ENCODE results near the gene PITHD1. TPM values are rescaled to one million over a fixed set of nuclear protein-coding genes. Genes with fewer than 3 reads are reported as not detected.

Gene PITHD1
- total RNA-seq, 1 experiment from 2014 or later: 48.9 TPM

GRCh38 chr1:23774174-23774880 is 3.9 kb upstream of the PITHD1 start:
- no TSS peak for BruUV-seq (replicated peaks)
- DNase-seq (ENCODE audit: low read depth, low spot score) (no peak), ATAC-seq (no peak)
- no peak for TF ChIP-seq CTCF (IDR thresholded peaks at IDR 0.05)
- no peak for TF ChIP-seq POLR2AphosphoS5 (IDR thresholded peaks at IDR 0.05; ENCODE audit: low read depth, low read length)
- no peak for TF ChIP-seq TCF7L2 (IDR thresholded peaks at IDR 0.05; ENCODE audit: low read depth, low read length)
- no peak for TF ChIP-seq SIN3A (IDR thresholded peaks at IDR 0.05; ENCODE audit: borderline replicate concordance, insufficient read depth, low read depth, low read length)
- TF ChIP-seq REST (IDR thresholded peaks at IDR 0.05; ENCODE audit: insufficient read depth in 1 of 2, low read depth in 2 of 2, low read length in 1 of 2): no peak
- intact Hi-C loops (cut with micrococcal nuclease; ENCODE audit: unreplicated experiment): no loop called here
- H3K27ac ChIP-seq (ENCODE audit: low read length): no peak overlapping the region
- H3K27me3 ChIP-seq (ENCODE audit: control insufficient read depth, insufficient read depth, low read length): no peaks in the 10 kb centered on the region
- peaks cover 7% of the 10 kb centered on the region for H3K4me1 ChIP-seq (ENCODE audit: control insufficient read depth, insufficient read depth, low read length)
- POLR2A ChIA-PET: interaction anchor here (0.6 kb wide), 1 partner anchor 8 kb away, joined by 7 read pairs; no protein-coding TSS in a partner anchor
- no peak overlapping the region for H3K4me3 ChIP-seq (ENCODE audit: low read depth in 2 of 2, low read length in 2 of 2)
- in situ Hi-C loops (cut with HindIII; ENCODE audit: low pct_unique_long_range_greater_than_20kb, low sequenced_read_pairs): no loop called here
- CTCF ChIA-PET: no interaction called here
- no peaks in the 10 kb centered on the region for H3K9me3 ChIP-seq (ENCODE audit: control insufficient read depth, insufficient read depth, low read depth, low read length)
- peaks cover 3% of the 10 kb centered on the region; the same call in 1 of the 2 replicates for H3K36me3 ChIP-seq (ENCODE audit: control insufficient read depth, insufficient read depth, low read length)

GRCh38 chr1:23776217-23776616 is 2.0 kb upstream of the PITHD1 start:
- H3K9me3 ChIP-seq (ENCODE audit: control insufficient read depth, insufficient read depth, low read depth, low read length): no peaks in the 10 kb centered on the region
- in situ Hi-C loops (cut with HindIII; ENCODE audit: low pct_unique_long_range_greater_than_20kb, low sequenced_read_pairs): no loop called here
- peaks cover 14% of the 10 kb centered on the region for H3K4me1 ChIP-seq (ENCODE audit: control insufficient read depth, insufficient read depth, low read length)
- H3K36me3 ChIP-seq (ENCODE audit: control insufficient read depth, insufficient read depth, low read length): peaks cover 3% of the 10 kb centered on the region; the same call in 1 of the 2 replicates
- no peak for TF ChIP-seq REST (IDR thresholded peaks at IDR 0.05; ENCODE audit: insufficient read depth in 1 of 2, low read depth in 2 of 2, low read length in 1 of 2)
- TF ChIP-seq CTCF (IDR thresholded peaks at IDR 0.05): no peak
- TF ChIP-seq POLR2AphosphoS5 (IDR thresholded peaks at IDR 0.05; ENCODE audit: low read depth, low read length): no peak
- TF ChIP-seq SIN3A (IDR thresholded peaks at IDR 0.05; ENCODE audit: borderline replicate concordance, insufficient read depth, low read depth, low read length): no peak
- no peak for TF ChIP-seq TCF7L2 (IDR thresholded peaks at IDR 0.05; ENCODE audit: low read depth, low read length)
- intact Hi-C loops (cut with micrococcal nuclease; ENCODE audit: unreplicated experiment): no loop called here
- ChIA-PET POLR2A (interaction anchor here (0.7 kb wide), 1 partner anchor 244 kb away, joined by 6 read pairs; no protein-coding TSS in a partner anchor), CTCF (no interaction called here)
- BruUV-seq (replicated peaks): no TSS peak
- H3K4me3 ChIP-seq (ENCODE audit: low read depth in 2 of 2, low read length in 2 of 2): no peak overlapping the region
- ATAC-seq: no peak
- DNase-seq (ENCODE audit: low read depth, low spot score): no peak
- H3K27me3 ChIP-seq (ENCODE audit: control insufficient read depth, insufficient read depth, low read length): no peaks in the 10 kb centered on the region
- H3K27ac ChIP-seq (ENCODE audit: low read length): no peak overlapping the region
